NT2/D1 (cell line): ENCODE measurements around the gene ADAM8.
A peak's percentile ranks its signal among the peaks of the same experiment; 100 is the strongest.

Experiments
- DNase-seq: peaks from one replicate; pipeline ENCODE4 v3.0.0-alpha.2; 2011; ENCODE audit warnings: low read depth, low spot score
- H3K27me3 ChIP-seq: 2 replicates; pipeline ENCODE4 v1.6.0; 2011; ENCODE audit warnings: mild to moderate bottlenecking; ENCODE audit not compliant: insufficient read length, insufficient read depth
- H3K36me3 ChIP-seq: 2 replicates; pipeline ENCODE4 v1.6.1; 2011; ENCODE audit warnings: mild to moderate bottlenecking, low read length, mixed read lengths; ENCODE audit not compliant: insufficient read depth, insufficient read length
- H3K4me1 ChIP-seq: 2 replicates; pipeline ENCODE4 v1.5.1; 2011; ENCODE audit not compliant: insufficient read depth, insufficient read length
- H3K4me3 ChIP-seq: 2 replicates; pipeline ENCODE4 v1.5.1; 2011; ENCODE audit warnings: low read depth; ENCODE audit not compliant: insufficient read length
- H3K9ac ChIP-seq: 2 replicates; pipeline ENCODE4 v1.6.0; 2011; ENCODE audit warnings: low read depth; ENCODE audit not compliant: insufficient read length
- H3K9me3 ChIP-seq: 2 replicates; pipeline ENCODE4 v1.5.1; 2011; ENCODE audit warnings: mild to moderate bottlenecking, low read length; ENCODE audit not compliant: insufficient read depth
- SUZ12 ChIP-seq: IDR thresholded peaks from 2 replicates; pipeline ENCODE4 v1.6.1; 2011; ENCODE audit not compliant: insufficient read length, insufficient read depth; ENCODE audit errors: extremely low read depth
- YY1 ChIP-seq: IDR thresholded peaks from 2 replicates; pipeline ENCODE4 v1.6.1; 2011; ENCODE audit not compliant: insufficient read length, insufficient read depth
- ZNF274 ChIP-seq: IDR thresholded peaks from 2 replicates; pipeline ENCODE4 v1.6.1; 2011; ENCODE audit warnings: mild to moderate bottlenecking, low read depth, low read length

The ADAM8 gene

DNA sequence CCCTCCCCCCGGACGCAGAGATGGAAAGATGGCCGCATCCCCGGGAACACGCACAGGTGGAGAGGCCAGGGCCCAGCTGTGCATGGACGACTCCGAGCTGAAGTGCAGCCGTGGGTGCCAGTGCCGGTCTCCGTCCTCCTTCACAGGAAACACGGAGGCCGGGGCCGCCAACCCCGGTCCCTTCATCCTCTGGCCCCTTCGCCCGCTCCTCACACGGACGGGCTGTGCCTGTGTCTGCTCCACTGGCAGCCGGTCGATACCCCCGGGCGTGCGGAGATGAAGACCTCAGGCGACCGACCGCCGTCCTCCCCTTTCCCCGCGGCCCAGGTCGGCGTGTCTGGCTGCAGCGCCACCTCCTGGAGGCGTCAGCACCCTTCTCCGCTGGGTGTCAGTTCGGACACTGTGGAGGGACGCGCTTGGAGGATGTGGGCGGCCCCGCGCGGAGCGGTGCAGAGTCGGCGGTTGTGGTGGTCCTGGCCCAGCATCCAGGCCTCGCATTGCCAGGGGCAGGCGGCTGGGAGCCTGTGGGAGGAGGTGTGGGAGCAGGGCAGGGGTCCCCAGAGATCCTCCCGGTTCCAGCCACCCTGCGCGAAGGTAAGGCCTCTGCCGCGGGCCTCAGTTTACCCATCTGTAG is 41.9 kb upstream of the ADAM8 start:
- no peaks in the 10 kb centered on the region for H3K36me3 ChIP-seq
- peak overlapping the region; percentile 50 for H3K4me3 ChIP-seq
- TF ChIP-seq ZNF274 (no peak), SUZ12 (no peak), YY1 (peak; percentile 16)
- H3K9ac ChIP-seq = peak overlapping the region; percentile 64
- peak; percentile 47 for DNase-seq
- peaks cover 4% of the 10 kb centered on the region for H3K4me1 ChIP-seq
- H3K27me3 ChIP-seq = peaks cover 10% of the 10 kb centered on the region
- no peaks in the 10 kb centered on the region; the same call in 1 of the 2 replicates for H3K9me3 ChIP-seq

DNA sequence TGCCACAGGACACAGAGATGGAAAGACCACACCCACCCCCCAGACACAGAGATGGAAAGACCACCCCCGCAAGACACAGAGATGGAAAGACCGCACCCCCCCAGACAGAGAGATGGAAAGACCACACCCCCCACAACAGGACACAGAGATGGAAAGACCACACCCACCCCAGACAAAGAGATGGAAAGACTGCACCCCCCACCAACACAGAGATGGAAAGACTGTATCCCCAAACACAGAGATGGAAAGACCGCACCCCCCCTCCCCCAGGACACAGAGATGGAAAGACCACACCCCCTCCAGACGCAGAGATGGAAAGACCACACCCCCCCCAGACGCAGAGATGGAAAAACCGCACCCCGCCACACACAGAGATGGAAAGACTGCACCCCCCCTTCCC is 40.1 kb upstream of the ADAM8 start:
- TF ChIP-seq YY1 = no peak
- no peak for TF ChIP-seq SUZ12
- H3K9me3 ChIP-seq = no peaks in the 10 kb centered on the region; the same call in 1 of the 2 replicates
- peaks cover 8% of the 10 kb centered on the region for H3K4me1 ChIP-seq
- H3K9ac ChIP-seq = no peak overlapping the region
- H3K4me3 ChIP-seq = no peak overlapping the region
- peaks cover 13% of the 10 kb centered on the region for H3K36me3 ChIP-seq
- no peak for DNase-seq
- H3K27me3 ChIP-seq = peaks cover 10% of the 10 kb centered on the region

DNA sequence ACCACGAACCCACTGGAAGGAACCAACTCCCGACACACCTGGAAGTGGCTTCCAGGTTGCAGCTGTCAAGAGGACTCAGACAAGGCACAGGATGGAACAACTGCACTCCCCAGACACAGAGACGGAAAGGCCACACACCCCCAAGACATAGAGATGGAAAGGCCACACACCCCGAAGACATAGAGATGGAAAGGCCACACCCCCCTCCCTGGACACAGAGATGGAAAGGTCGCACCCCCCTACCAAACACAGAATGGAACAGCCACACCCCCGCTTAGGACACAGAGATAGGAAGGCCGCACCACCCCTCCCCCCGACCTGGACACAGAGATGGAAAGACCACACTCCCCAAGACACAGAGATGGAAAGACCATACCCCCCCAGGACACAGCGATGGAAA is 39.6 kb upstream of the ADAM8 start:
- TF ChIP-seq ZNF274 (no peak), YY1 (no peak), SUZ12 (no peak)
- H3K27me3 ChIP-seq = peaks cover 10% of the 10 kb centered on the region
- H3K36me3 ChIP-seq = peaks cover 17% of the 10 kb centered on the region
- no peak overlapping the region for H3K4me3 ChIP-seq
- H3K9me3 ChIP-seq = no peaks in the 10 kb centered on the region; the same call in 1 of the 2 replicates
- H3K4me1 ChIP-seq = peaks cover 8% of the 10 kb centered on the region
- DNase-seq = no peak
- H3K9ac ChIP-seq = no peak overlapping the region

DNA sequence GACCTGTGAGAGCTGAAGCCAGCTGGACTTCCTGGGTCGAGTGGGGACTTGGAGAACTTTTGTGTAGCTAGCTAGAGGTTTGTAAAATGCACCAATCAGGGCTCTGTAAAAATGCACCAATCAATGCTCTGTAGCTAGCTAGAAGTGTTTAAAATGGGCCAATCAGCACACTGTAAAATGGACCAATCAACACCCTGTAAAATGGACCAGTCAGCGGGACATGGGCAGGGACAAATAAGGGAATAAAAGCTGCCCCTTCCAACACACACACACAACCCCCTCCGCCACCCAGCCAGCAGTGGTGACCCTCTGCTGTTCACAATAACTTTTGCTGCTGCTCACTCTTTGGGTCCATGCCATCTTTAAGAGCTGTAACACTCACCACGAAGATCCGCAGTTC is 39.2 kb upstream of the ADAM8 start:
- no peak for TF ChIP-seq SUZ12
- TF ChIP-seq ZNF274 = no peak
- TF ChIP-seq YY1 = no peak
- no peak for DNase-seq
- Histone ChIP-seq H3K4me1 (peaks cover 8% of the 10 kb centered on the region), H3K27me3 (peaks cover 10% of the 10 kb centered on the region), H3K36me3 (peaks cover 20% of the 10 kb centered on the region), H3K9ac (no peak overlapping the region), H3K9me3 (no peaks in the 10 kb centered on the region; the same call in 1 of the 2 replicates), H3K4me3 (no peak overlapping the region)

DNA sequence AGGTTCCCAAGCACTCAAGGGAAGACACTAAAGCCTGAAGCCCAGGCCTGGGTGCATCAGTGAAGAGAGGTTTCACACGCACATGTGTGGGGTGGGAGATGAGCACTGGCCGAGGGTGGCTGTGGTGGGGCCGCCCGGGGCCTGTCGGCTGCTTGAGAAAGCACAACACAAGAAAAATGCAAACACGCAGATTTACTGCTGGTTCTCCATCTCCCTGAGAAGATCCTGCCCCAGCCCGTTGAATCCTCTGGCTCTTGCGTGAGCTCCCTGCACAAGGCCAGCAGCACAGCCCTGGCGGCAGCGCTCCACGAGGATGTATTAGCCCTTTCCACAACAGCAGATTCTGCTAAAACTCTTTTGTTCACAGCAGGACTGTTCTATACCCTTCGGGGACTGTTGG is 38.2 kb upstream of the ADAM8 start:
- H3K9ac ChIP-seq = no peak overlapping the region
- H3K9me3 ChIP-seq = no peaks in the 10 kb centered on the region; the same call in 1 of the 2 replicates
- no peak for DNase-seq
- H3K27me3 ChIP-seq = peaks cover 10% of the 10 kb centered on the region
- no peak for TF ChIP-seq ZNF274
- TF ChIP-seq YY1 = no peak
- TF ChIP-seq SUZ12 = no peak
- H3K36me3 ChIP-seq = peaks cover 30% of the 10 kb centered on the region
- peaks cover 8% of the 10 kb centered on the region for H3K4me1 ChIP-seq
- no peak overlapping the region for H3K4me3 ChIP-seq

DNA sequence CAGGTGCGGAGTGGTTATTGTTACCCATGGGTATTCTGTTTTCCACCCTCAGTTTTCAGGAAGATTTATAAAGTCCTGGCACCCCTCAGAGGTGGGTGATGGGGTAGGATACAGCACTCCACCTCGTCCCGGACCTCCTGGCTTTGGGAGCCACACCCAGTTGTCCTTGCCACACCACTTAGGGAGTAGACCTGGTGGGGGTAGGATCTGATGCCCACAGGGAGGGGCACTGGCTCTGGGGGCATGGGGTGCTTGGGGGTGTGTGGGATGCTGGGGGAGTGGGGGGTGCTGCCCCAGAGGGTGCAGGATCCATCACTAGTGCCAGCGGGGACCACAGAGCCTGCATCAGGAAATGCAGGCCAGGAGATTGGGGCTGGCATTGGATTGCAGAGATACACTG is 36.5 kb upstream of the ADAM8 start:
- Histone ChIP-seq H3K9ac (no peak overlapping the region), H3K9me3 (no peaks in the 10 kb centered on the region; the same call in 1 of the 2 replicates), H3K36me3 (peaks cover 36% of the 10 kb centered on the region), H3K4me3 (no peak overlapping the region), H3K4me1 (peaks cover 10% of the 10 kb centered on the region), H3K27me3 (no peaks in the 10 kb centered on the region)
- no peak for DNase-seq
- TF ChIP-seq SUZ12 (no peak), YY1 (no peak), ZNF274 (no peak)

DNA sequence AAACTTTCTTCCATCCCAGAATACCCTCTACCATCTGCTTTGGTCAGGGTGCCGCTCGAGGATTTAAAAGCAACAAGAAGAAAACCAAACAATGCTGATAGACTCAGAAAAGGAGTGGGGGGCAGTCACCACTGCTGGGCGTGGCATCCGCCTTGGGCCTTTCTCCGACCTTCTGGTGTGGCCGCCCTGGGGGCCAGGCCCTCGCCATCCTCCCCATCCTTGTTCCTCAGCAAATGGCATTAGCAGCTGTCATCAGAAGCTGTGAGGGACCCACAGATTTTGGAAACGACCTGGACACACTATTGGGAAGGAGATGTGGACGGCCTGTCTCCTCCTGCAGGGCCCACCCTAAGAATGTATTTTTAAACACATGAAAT is 36.1 kb upstream of the ADAM8 start:
- TF ChIP-seq ZNF274 (no peak), SUZ12 (no peak), YY1 (no peak)
- no peak overlapping the region for H3K9ac ChIP-seq
- no peaks in the 10 kb centered on the region; the same call in 1 of the 2 replicates for H3K9me3 ChIP-seq
- DNase-seq = no peak
- no peak overlapping the region for H3K4me3 ChIP-seq
- peaks cover 36% of the 10 kb centered on the region for H3K36me3 ChIP-seq
- H3K27me3 ChIP-seq = no peaks in the 10 kb centered on the region
- peaks cover 10% of the 10 kb centered on the region for H3K4me1 ChIP-seq
